HEK293T (cell line): ENCODE results near the gene CEP44.

Experiments
- ARNT ChIP-seq: fragments of 450-650 bp; IDR thresholded peaks from 2 replicates; pipeline ENCODE4 v1.6.1; 2017; ENCODE audit warnings: mild to moderate bottlenecking
- BHLHE40 ChIP-seq: fragments of 450-650 bp; IDR thresholded peaks from 2 replicates; pipeline ENCODE4 v1.6.1; 2016; ENCODE audit warnings: mild to moderate bottlenecking, moderate library complexity, borderline replicate concordance
- FOXA1 ChIP-seq: fragments of 450-650 bp; IDR thresholded peaks from 2 replicates; pipeline ENCODE4 v1.6.1; 2016; ENCODE audit warnings: mild to moderate bottlenecking
- FOXK2 ChIP-seq: fragments of 450-650 bp; IDR thresholded peaks from 2 replicates; pipeline ENCODE4 v1.6.1; 2016; ENCODE audit warnings: mild to moderate bottlenecking
- FOXM1 ChIP-seq: fragments of 450-650 bp; IDR thresholded peaks from 2 replicates; pipeline ENCODE4 v1.6.1; 2017; ENCODE audit warnings: mild to moderate bottlenecking, borderline replicate concordance
- HDGF ChIP-seq: fragments of 450-650 bp; IDR thresholded peaks from 2 replicates; pipeline ENCODE4 v1.6.1; 2017; ENCODE audit warnings: antibody characterized with exemption, borderline replicate concordance
- L3MBTL2 ChIP-seq: fragments of 450-650 bp; conservative IDR thresholded peaks from 2 replicates; pipeline ENCODE4 v1.6.1; 2016; ENCODE audit warnings: mild to moderate bottlenecking
- NFRKB ChIP-seq: fragments of 450-650 bp; IDR thresholded peaks from 2 replicates; pipeline ENCODE4 v1.6.1; 2016; ENCODE audit warnings: mild to moderate bottlenecking, moderate library complexity
- PKNOX1 ChIP-seq: fragments of 450-650 bp; IDR thresholded peaks from 2 replicates; pipeline ENCODE4 v1.6.1; 2016
- SP1 ChIP-seq: fragments of 450-650 bp; IDR thresholded peaks from 2 replicates; pipeline ENCODE4 v1.6.1; 2017
- SUZ12 ChIP-seq: fragments of 450-650 bp; IDR thresholded peaks from 2 replicates; pipeline ENCODE4 v1.6.1; 2016; ENCODE audit warnings: mild to moderate bottlenecking
- ZNF384 ChIP-seq: fragments of 450-650 bp; IDR thresholded peaks from 2 replicates; pipeline ENCODE4 v1.6.1; 2016

GRCh38 chr4:174255786-174256185 lies 27.9 kb upstream of the CEP44 start:
- no peak for TF ChIP-seq FOXM1
- no peak for TF ChIP-seq FOXK2
- TF ChIP-seq SP1 = no peak
- TF ChIP-seq SUZ12 = no peak
- TF ChIP-seq ZNF384 = no peak
- TF ChIP-seq HDGF = no peak
- TF ChIP-seq BHLHE40 = no peak
- no peak for TF ChIP-seq NFRKB
- no peak for TF ChIP-seq FOXA1
- TF ChIP-seq PKNOX1 = peak; percentile 51; the same call in 1 of the 2 replicates
- no peak for TF ChIP-seq L3MBTL2
- peak; percentile 96 for TF ChIP-seq ARNT
